22Rv1 (cell line): ENCODE results near the gene CAMK4.

Experiments used
- ZFX ChIP-seq: fragments of 450-650 bp; IDR thresholded peaks from 2 replicates; pipeline ENCODE4 v1.6.1; 2017; ENCODE audit warnings: antibody characterized with exemption, borderline replicate concordance
- TF ChIP-seq, protein P1 (sequence below): fragments of 450-650 bp; IDR thresholded peaks from 2 replicates; pipeline ENCODE4 v1.5.1; 2017; ENCODE audit warnings: mild to moderate bottlenecking

DNA sequence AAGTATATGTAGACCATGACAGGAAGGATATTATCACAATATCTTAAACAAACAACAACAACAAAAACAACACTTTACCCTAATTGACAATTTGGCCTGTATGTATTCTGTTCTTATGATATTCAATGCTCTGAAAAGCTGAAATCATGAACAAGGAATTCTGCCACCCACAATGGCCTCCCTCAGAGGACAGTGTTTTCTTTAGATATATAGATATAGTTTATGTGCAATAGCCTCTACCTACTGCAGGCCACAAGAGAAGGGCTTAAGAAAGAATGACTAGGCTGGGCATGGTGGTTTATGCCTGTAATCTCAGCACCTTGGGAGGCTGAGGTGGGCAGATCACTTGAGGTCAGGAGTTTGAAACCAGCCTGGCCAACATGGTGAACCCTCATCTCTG is 183.4 kb downstream of the CAMK4 start:
- TF ChIP-seq, protein P1, sequence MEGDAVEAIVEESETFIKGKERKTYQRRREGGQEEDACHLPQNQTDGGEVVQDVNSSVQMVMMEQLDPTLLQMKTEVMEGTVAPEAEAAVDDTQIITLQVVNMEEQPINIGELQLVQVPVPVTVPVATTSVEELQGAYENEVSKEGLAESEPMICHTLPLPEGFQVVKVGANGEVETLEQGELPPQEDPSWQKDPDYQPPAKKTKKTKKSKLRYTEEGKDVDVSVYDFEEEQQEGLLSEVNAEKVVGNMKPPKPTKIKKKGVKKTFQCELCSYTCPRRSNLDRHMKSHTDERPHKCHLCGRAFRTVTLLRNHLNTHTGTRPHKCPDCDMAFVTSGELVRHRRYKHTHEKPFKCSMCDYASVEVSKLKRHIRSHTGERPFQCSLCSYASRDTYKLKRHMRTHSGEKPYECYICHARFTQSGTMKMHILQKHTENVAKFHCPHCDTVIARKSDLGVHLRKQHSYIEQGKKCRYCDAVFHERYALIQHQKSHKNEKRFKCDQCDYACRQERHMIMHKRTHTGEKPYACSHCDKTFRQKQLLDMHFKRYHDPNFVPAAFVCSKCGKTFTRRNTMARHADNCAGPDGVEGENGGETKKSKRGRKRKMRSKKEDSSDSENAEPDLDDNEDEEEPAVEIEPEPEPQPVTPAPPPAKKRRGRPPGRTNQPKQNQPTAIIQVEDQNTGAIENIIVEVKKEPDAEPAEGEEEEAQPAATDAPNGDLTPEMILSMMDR, result no peak
- TF ChIP-seq ZFX, result no peak
